GOT3 (cell line): ENCODE results near the gene CD99L2.

ENCODE experiments used
- DNase-seq: peaks from one replicate; lab custom pipeline; 2025; ENCODE audit warnings: mixed read lengths; lab: John Stamatoyannopoulos, UW

Gene CD99L2

GRCh38 chrX:150781677-150782076, 116.8 kb downstream of the CD99L2 start:
- DNase-seq = no peak

GRCh38 chrX:150779385-150779784, 119.1 kb downstream of the CD99L2 start:
- no peak for DNase-seq

- no peak for DNase-seq
Observed at GRCh38 chrX:150777328-150777992, 121.0 kb downstream of the CD99L2 start.

- no peak for DNase-seq
Observed at GRCh38 chrX:150775569-150776350, 122.7 kb downstream of the CD99L2 start.

- no peak for DNase-seq
Observed at GRCh38 chrX:150774798-150775568, 123.5 kb downstream of the CD99L2 start.

GRCh38 chrX:150773634-150774033, 124.8 kb downstream of the CD99L2 start:
- DNase-seq = no peak

GRCh38 chrX:150773117-150773516, 125.4 kb downstream of the CD99L2 start:
- DNase-seq = no peak

GRCh38 chrX:150772150-150772970, 126.1 kb downstream of the CD99L2 start:
- no peak for DNase-seq

- no peak for DNase-seq
Observed at GRCh38 chrX:150771116-150771515, 127.4 kb downstream of the CD99L2 start.

- DNase-seq = no peak
Observed at GRCh38 chrX:150770623-150771022, 127.8 kb downstream of the CD99L2 start.

GRCh38 chrX:150769408-150769807, 129.1 kb downstream of the CD99L2 start:
- no peak for DNase-seq

GRCh38 chrX:150768580-150769190, 129.8 kb downstream of the CD99L2 start:
- DNase-seq = no peak

GRCh38 chrX:150768132-150768485, 130.4 kb downstream of the CD99L2 start:
- DNase-seq = no peak

- DNase-seq = no peak
Observed at GRCh38 chrX:150767475-150768131, 130.9 kb downstream of the CD99L2 start.

GRCh38 chrX:150767045-150767395, 131.4 kb downstream of the CD99L2 start:
- DNase-seq = no peak

- no peak for DNase-seq
Observed at GRCh38 chrX:150766351-150767044, 132.0 kb downstream of the CD99L2 start.

GRCh38 chrX:150765782-150766350, 132.6 kb downstream of the CD99L2 start:
- no peak for DNase-seq

- DNase-seq = no peak
Observed at GRCh38 chrX:150765237-150765636, 133.2 kb downstream of the CD99L2 start.

- DNase-seq = no peak
Observed at GRCh38 chrX:150763810-150764209, 134.7 kb downstream of the CD99L2 start.

- DNase-seq = no peak
Observed at GRCh38 chrX:150763303-150763797, 135.1 kb downstream of the CD99L2 start.
